Liver (tissue), 9 donors: Measurements from ENCODE around the gene KCTD5. TPM values are rescaled to one million over a fixed set of nuclear protein-coding genes. Genes with fewer than 3 reads are reported as not detected.

ENCODE experiments used
- DNase-seq: peaks from one replicate; pipeline ENCODE4 v3.0.0-alpha.2; 2017; ENCODE audit warnings: low spot score
- H3K27ac ChIP-seq, 2 donors: one replicate each; pipeline ENCODE4 v1.7.0; 2013; ENCODE audit warnings: inconsistent platforms in 2 of 2, low read length in 2 of 2, control low read depth in 1 of 2, low read depth in 1 of 2, mild to moderate bottlenecking in 1 of 2
- H3K27me3 ChIP-seq, 4 donors: one replicate each; pipeline versions ENCODE4 v1.6.1 to v1.7.0; 2013; ENCODE audit warnings: low read length in 3 of 4, inconsistent platforms in 1 of 4, mild to moderate bottlenecking in 1 of 4, moderate library complexity in 1 of 4; ENCODE audit not compliant: control insufficient read depth in 4 of 4, insufficient read depth in 4 of 4
- H3K36me3 ChIP-seq, 4 donors: one replicate each; pipeline versions ENCODE4 v1.6.1 to v1.7.0; 2013; ENCODE audit warnings: low read length in 3 of 4, mild to moderate bottlenecking in 3 of 4, low read depth in 1 of 4, moderate library complexity in 1 of 4; ENCODE audit not compliant: control insufficient read depth in 4 of 4, insufficient read depth in 3 of 4
- H3K4me1 ChIP-seq, 4 donors: one replicate each; pipeline versions ENCODE4 v1.6.1 to v1.7.0; 2013; ENCODE audit warnings: low read length in 3 of 4, mild to moderate bottlenecking in 3 of 4, moderate library complexity in 1 of 4; ENCODE audit not compliant: control insufficient read depth in 4 of 4, insufficient read depth in 4 of 4
- H3K4me3 ChIP-seq, 3 donors: one replicate each; pipeline versions ENCODE4 v1.6.1 to v1.7.0; 2013; ENCODE audit warnings: low read length in 3 of 3, control low read depth in 1 of 3, low read depth in 1 of 3, mild to moderate bottlenecking in 1 of 3
- H3K9ac ChIP-seq, 2 donors: one replicate each; pipeline ENCODE4 v1.7.0; 2013; ENCODE audit warnings: low read length in 2 of 2, mild to moderate bottlenecking in 2 of 2, moderate library complexity in 2 of 2, control low read depth in 1 of 2, low read depth in 1 of 2
- H3K9me3 ChIP-seq, 4 donors: one replicate each; pipeline versions ENCODE4 v1.6.1 to v1.7.0; 2013; ENCODE audit warnings: low read length in 3 of 4; ENCODE audit not compliant: control insufficient read depth in 4 of 4
- ATF3 ChIP-seq: IDR thresholded peaks from 2 replicates; pipeline ENCODE4 v1.6.1; 2016; ENCODE audit warnings: antibody characterized with exemption
- EGR1 ChIP-seq, 2 donors: IDR thresholded peaks; 2 replicates each; pipeline ENCODE4 v1.6.1; 2016 to 2018; ENCODE audit warnings: antibody characterized with exemption in 2 of 2, low read depth in 2 of 2
- FOXA1 ChIP-seq: IDR thresholded peaks from 2 replicates; pipeline ENCODE4 v1.6.1; 2016; ENCODE audit warnings: antibody characterized with exemption
- GABPA ChIP-seq, 2 donors: IDR thresholded peaks in 1 of 2; conservative IDR thresholded peaks in 1 of 2; 2 replicates each; pipeline ENCODE4 v1.6.1; 2016; ENCODE audit warnings: antibody characterized with exemption in 2 of 2, mild to moderate bottlenecking in 1 of 2, moderate library complexity in 1 of 2
- HNF4A ChIP-seq, 2 donors: conservative IDR thresholded peaks; 2 replicates each; pipeline ENCODE4 v1.6.1; 2016; ENCODE audit warnings: antibody characterized with exemption in 2 of 2, mild to moderate bottlenecking in 2 of 2
- JUND ChIP-seq, 2 donors: IDR thresholded peaks; 2 replicates each; pipeline ENCODE4 v1.6.1; 2016; ENCODE audit warnings: antibody characterized with exemption in 2 of 2
- NR2F2 ChIP-seq: IDR thresholded peaks from 2 replicates; pipeline ENCODE4 v1.6.1; 2016; ENCODE audit warnings: antibody characterized with exemption
- REST ChIP-seq: IDR thresholded peaks from 2 replicates; pipeline ENCODE4 v1.6.1; 2016; ENCODE audit warnings: antibody characterized with exemption, mild to moderate bottlenecking
- SP1 ChIP-seq: IDR thresholded peaks from 2 replicates; pipeline ENCODE4 v1.6.1; 2018; ENCODE audit warnings: antibody characterized with exemption, mild to moderate bottlenecking
- TAF1 ChIP-seq: conservative IDR thresholded peaks from 2 replicates; pipeline ENCODE4 v1.6.1; 2016; ENCODE audit warnings: antibody characterized with exemption, mild to moderate bottlenecking
- WGBS: extraction: QIAGEN DNeasy Blood & Tissue Kit; methylation state at CpG from one replicate; pipeline ENCODE4 v1.1.7; 2013; 5-methylcytosine and 5-hydroxymethylcytosine counted together
- polyA plus RNA-seq, 2 donors: library from polyadenylated mRNA; stranded (reverse) in 1 of 2; unstranded in 1 of 2; fragments of 200-250 nt in 1 of 2; fragments of >200 nt in 1 of 2; fragmentation: Nextera tagmentation in 1 of 2; extraction: Ambion mirVana in 1 of 2; gene quantifications; one replicate each; pipeline versions ENCODE4 v1.2.1 to v1.2.3, GENCODE V29; 2013 to 2015
- total RNA-seq, 2 donors: library from RNA; depleted of rRNA; stranded (reverse); fragments of >200 nt; gene quantifications; one replicate each; pipeline ENCODE4 v1.2.3, GENCODE V29; 2014
- TF ChIP-seq, protein P1 (sequence below): IDR thresholded peaks from 2 replicates; pipeline ENCODE4 v1.6.1; 2016; ENCODE audit warnings: antibody characterized with exemption
- TF ChIP-seq, protein P2 (sequence below): IDR thresholded peaks from 2 replicates; pipeline ENCODE4 v1.6.1; 2016; ENCODE audit warnings: antibody characterized with exemption
- donor health status: healthy.
- donor health status: healthy.
- donor health status: healthy.
- donor health status: healthy.
- donor health status: healthy.

KCTD5 gene
- total and polyA plus RNA-seq, 4 donors, result 8.3 to 14.2 (median 11.5) TPM

DNA sequence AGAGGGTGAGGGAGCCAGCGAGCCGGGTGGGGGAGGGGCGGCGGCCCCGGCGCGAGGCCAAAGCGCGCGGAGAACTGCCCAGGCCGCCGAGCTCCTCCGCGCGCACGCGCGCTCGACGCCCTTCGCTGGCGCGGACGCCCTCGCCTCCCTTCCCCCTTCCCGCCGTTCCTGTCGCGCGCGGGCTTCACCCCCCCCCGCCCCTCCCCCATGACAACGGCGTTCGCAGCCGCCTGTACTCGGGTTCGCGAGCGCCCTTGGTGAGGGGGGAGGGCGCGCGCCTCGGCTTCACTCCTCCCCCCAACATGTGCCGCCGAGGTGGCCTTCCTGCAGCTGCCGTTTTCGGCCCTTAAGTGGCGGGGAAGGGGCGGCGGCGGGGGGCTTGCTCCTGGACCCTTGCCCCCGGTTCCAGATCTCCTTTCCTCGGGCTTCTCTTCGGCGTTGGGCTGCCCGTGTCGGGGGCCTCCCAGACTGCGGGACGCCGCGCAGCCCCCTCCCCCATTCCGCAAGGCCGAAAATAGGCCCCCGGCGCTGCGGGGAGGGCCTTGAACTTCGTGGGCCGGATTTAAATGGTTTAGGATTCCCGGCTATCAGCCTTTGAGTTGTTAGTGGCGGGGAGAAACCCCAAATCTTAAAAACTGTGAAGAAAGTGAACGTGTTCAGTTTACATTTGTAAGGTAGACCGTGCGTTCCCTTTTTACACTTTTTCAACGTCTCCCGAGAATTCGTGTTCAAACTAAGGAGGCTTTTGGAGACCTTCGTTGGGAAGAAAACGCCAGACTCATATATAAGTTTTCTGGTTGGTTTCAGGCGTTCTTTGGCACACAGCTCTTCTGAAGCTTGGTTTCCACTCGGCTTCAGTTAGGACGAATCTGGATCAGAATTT, 70.8 kb downstream of the KCTD5 start:
- DNase-seq, result peak; percentile 91
- peak overlapping the region; percentile 83 to 88 (median 88) for H3K4me3 ChIP-seq
- H3K4me1 ChIP-seq, result peaks cover 14 to 44% (median 25%) of the 10 kb centered on the region in 4 donors
- no peaks in the 10 kb centered on the region for H3K27me3 ChIP-seq
- H3K9ac ChIP-seq, result peak overlapping the region; percentile 89 to 92
- H3K27ac ChIP-seq, result peak overlapping the region; percentile 94 to 98
- no peak for TF ChIP-seq EGR1 (IDR thresholded peaks at IDR 0.05; ENCODE audit: low read depth in 2 of 2)
- no peak for TF ChIP-seq HNF4A (conservative IDR thresholded peaks at IDR 0.05)
- no peak for TF ChIP-seq GABPA (IDR thresholded peaks at IDR 0.05 in 1 of 2, conservative IDR thresholded peaks at IDR 0.05 in 1 of 2)
- no peak for TF ChIP-seq JUND (IDR thresholded peaks at IDR 0.05)
- TF ChIP-seq SP1, result no peak
- no peak for TF ChIP-seq NR2F2
- peak; percentile 13 for TF ChIP-seq REST
- H3K9me3 ChIP-seq, result no peaks in the 10 kb centered on the region
- under 1% methylated on average over 78 of the region's 82 CpGs for WGBS
- peaks cover 8 to 15% (median 13%) of the 10 kb centered on the region in 4 donors for H3K36me3 ChIP-seq

GRCh38 chr16:2753733-2754020, 71.4 kb downstream of the KCTD5 start:
- peak overlapping the region; percentile 94 to 98 for H3K27ac ChIP-seq
- no peaks in the 10 kb centered on the region for H3K27me3 ChIP-seq
- peak overlapping the region; percentile 83 to 88 (median 88) for H3K4me3 ChIP-seq
- WGBS, result 2% methylated on average over 7 of the region's 7 CpGs
- TF ChIP-seq NR2F2 (no peak), ATF3 (no peak), HNF4A (conservative IDR thresholded peaks at IDR 0.05) (no peak), FOXA1 (no peak), GABPA (IDR thresholded peaks at IDR 0.05 in 1 of 2, conservative IDR thresholded peaks at IDR 0.05 in 1 of 2) (no peak), EGR1 (IDR thresholded peaks at IDR 0.05; ENCODE audit: low read depth in 2 of 2) (no peak), TAF1 (no peak), SP1 (no peak)
- TF ChIP-seq, protein P1, sequence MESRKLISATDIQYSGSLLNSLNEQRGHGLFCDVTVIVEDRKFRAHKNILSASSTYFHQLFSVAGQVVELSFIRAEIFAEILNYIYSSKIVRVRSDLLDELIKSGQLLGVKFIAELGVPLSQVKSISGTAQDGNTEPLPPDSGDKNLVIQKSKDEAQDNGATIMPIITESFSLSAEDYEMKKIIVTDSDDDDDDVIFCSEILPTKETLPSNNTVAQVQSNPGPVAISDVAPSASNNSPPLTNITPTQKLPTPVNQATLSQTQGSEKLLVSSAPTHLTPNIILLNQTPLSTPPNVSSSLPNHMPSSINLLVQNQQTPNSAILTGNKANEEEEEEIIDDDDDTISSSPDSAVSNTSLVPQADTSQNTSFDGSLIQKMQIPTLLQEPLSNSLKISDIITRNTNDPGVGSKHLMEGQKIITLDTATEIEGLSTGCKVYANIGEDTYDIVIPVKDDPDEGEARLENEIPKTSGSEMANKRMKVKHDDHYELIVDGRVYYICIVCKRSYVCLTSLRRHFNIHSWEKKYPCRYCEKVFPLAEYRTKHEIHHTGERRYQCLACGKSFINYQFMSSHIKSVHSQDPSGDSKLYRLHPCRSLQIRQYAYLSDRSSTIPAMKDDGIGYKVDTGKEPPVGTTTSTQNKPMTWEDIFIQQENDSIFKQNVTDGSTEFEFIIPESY, result no peak
- TF ChIP-seq, protein P2, sequence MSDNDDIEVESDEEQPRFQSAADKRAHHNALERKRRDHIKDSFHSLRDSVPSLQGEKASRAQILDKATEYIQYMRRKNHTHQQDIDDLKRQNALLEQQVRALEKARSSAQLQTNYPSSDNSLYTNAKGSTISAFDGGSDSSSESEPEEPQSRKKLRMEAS, result no peak
- DNase-seq, result no peak
- H3K9ac ChIP-seq, result peak overlapping the region; percentile 89 to 92
- peaks cover 8 to 21% (median 19%) of the 10 kb centered on the region in 4 donors for H3K36me3 ChIP-seq
- H3K9me3 ChIP-seq, result no peaks in the 10 kb centered on the region
- H3K4me1 ChIP-seq, result peaks cover 14 to 44% (median 25%) of the 10 kb centered on the region in 4 donors
